T-helper 17 cell (primary cell): ENCODE data around the gene GP9. TPM values are rescaled to one million over a fixed set of nuclear protein-coding genes. Genes with fewer than 3 reads are reported as not detected.
A peak's percentile ranks its signal among the peaks of the same experiment; 100 is the strongest.

Experiments
- ATAC-seq: fragments of 150-1000 bp; cut with Tn5 transposase; 2 replicates; pipeline ENCODE4 v1.10.0; 2021; ENCODE audit warnings: mild to moderate bottlenecking, moderate library complexity
- DNase-seq, 3 donors: peaks; one replicate each; pipeline versions ENCODE4 v3.0.0 to v3.0.0-alpha.2; 2020 to 2021
- H3K9me3 ChIP-seq: one replicate; pipeline ENCODE4 v1.7.0; 2013; ENCODE audit warnings: low read length, mild to moderate bottlenecking; ENCODE audit not compliant: control insufficient read depth, poor library complexity, severe bottlenecking
- H3K27ac Mint-ChIP-seq: one replicate; pipeline ENCODE4 v1.8.0; 2022; ENCODE audit warnings: mild to moderate bottlenecking, moderate library complexity, mixed read lengths
- H3K27me3 Mint-ChIP-seq: one replicate; pipeline ENCODE4 v1.8.0; 2022; ENCODE audit warnings: mixed read lengths
- H3K36me3 Mint-ChIP-seq: one replicate; pipeline ENCODE4 v1.8.0; 2022; ENCODE audit warnings: low read depth, mixed read lengths
- H3K4me1 Mint-ChIP-seq: one replicate; pipeline ENCODE4 v1.8.0; 2022; ENCODE audit warnings: mild to moderate bottlenecking, mixed read lengths
- H3K4me3 Mint-ChIP-seq: one replicate; pipeline ENCODE4 v1.8.0; 2022; ENCODE audit warnings: mild to moderate bottlenecking, moderate library complexity, mixed read lengths
- total RNA-seq, 4 donors: library from RNA in 2 of 4; stranded (reverse) in 2 of 4; gene quantifications; one replicate each; pipeline ENCODE4 v1.2.3 and lab custom pipeline; 2022 to 2026

GP9 gene
- total RNA-seq, 2 donors from 2014 or later: 3.8 to 68.5 TPM

DNA sequence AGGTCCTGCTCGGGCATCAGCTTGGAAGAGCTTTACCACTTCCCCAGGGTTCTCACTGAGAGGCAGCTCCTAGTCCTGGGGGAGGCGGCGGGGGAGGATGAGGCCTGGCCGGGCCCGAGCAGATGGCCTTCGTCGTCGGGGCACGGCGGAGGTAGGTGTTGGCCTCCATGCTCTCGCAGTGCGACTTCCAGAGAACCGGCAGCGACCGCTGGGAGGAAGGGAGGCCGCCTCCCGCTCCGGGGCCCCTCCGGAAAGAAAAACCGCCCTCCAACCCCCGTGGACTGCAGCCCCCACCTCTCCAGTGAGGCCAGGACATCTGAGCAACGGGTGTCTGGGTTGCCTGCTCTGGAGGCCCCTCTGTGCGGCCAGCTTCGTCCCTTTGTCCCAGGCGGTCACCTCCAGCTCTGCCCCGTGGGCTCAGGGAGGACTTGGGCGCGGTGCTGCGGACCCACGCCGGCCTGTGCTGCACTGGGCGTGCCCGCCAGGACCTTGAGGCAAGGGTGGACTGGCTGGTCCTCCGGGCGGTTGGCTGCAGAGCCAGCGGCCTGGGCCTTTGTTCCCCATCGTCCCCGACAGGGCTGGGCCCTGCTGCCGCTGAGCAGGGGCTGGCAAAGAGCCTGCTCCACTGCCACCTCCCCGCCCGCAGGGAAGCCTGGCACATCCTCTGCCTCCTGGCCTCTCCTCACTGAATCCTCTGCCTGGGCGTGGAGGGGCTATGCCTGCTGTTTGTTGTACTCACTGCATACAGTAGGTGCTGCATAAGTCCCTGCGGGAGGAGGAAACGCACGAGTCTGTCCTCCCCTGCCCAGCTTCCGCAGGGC is 13.6 kb upstream of the GP9 start:
- no peaks in the 10 kb centered on the region for H3K9me3 ChIP-seq
- H3K27me3 Mint-ChIP-seq: peaks cover 9% of the 10 kb centered on the region
- H3K4me3 Mint-ChIP-seq: peak overlapping the region; percentile 77
- DNase-seq (no peak), ATAC-seq (no peak)
- no peak overlapping the region for H3K27ac Mint-ChIP-seq
- H3K4me1 Mint-ChIP-seq: peaks cover 5% of the 10 kb centered on the region
- peaks cover 6% of the 10 kb centered on the region for H3K36me3 Mint-ChIP-seq

DNA sequence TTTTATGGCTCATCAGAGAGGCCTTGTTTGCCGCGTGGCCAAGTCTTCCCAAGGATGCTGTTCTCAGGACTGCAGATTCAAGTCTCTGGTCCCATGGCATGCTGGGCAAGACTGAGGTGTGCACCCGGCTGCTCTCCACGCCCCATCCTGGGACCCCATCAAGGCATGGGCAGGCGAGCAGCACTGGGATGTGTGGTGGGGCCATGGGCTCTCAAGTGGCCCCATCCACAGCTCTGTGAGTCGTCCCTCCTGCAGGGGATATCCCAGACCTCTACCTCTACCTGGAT is 13.1 kb upstream of the GP9 start:
- no peak for ATAC-seq
- no peaks in the 10 kb centered on the region for H3K9me3 ChIP-seq
- Mint-ChIP-seq H3K4me3 (peak overlapping the region; percentile 41), H3K27ac (no peak overlapping the region), H3K36me3 (peaks cover under 1% of the 10 kb centered on the region), H3K4me1 (peaks cover 3% of the 10 kb centered on the region), H3K27me3 (peaks cover 3% of the 10 kb centered on the region)
- DNase-seq: no peak

DNA sequence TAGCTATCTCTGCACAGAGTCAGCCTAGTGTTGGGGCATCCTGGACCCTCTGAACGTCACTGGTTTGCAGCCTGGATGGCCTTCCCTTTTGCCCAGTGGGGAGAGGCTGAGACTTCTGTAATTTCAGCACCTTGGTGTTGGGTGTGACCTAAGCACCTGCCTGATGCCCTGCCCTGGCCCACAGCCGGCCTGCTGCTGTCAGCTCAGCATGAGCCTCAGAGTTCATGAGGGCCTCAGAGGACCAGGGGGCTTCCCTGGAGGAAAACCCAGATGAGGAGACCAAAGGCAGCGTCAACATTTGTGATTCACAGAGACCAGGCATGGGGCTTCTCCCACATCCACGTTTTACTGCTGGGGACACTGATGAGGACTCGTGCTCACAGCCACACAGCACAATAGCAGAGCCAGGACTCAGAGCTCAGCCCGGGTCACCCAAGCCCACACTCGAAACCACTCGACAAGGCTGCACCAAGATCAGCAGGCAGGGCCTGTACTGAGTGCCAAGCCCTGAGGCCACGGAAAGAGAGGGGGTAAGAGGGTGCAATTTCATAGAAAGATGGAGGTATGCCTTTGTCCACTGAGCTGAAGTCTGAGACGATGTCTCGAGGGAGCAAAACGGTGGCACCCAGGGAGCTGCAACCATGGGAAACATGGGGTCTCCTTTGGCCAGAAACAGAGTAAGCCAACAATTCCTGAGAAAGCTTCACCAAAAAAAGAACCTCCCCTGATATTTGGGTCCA is 9.9 kb upstream of the GP9 start:
- H3K27ac Mint-ChIP-seq: no peak overlapping the region
- H3K36me3 Mint-ChIP-seq: no peaks in the 10 kb centered on the region
- peaks cover 3% of the 10 kb centered on the region for H3K4me1 Mint-ChIP-seq
- DNase-seq (no peak), ATAC-seq (no peak)
- no peak overlapping the region for H3K4me3 Mint-ChIP-seq
- H3K27me3 Mint-ChIP-seq: no peaks in the 10 kb centered on the region
- no peaks in the 10 kb centered on the region for H3K9me3 ChIP-seq

GRCh38 chr3:129051871-129052340 is 8.7 kb upstream of the GP9 start:
- Mint-ChIP-seq H3K27me3 (no peaks in the 10 kb centered on the region), H3K4me1 (peaks cover 5% of the 10 kb centered on the region), H3K27ac (peak overlapping the region; percentile 57), H3K36me3 (no peaks in the 10 kb centered on the region), H3K4me3 (no peak overlapping the region)
- no peak for ATAC-seq
- no peak for DNase-seq
- H3K9me3 ChIP-seq: no peaks in the 10 kb centered on the region

DNA sequence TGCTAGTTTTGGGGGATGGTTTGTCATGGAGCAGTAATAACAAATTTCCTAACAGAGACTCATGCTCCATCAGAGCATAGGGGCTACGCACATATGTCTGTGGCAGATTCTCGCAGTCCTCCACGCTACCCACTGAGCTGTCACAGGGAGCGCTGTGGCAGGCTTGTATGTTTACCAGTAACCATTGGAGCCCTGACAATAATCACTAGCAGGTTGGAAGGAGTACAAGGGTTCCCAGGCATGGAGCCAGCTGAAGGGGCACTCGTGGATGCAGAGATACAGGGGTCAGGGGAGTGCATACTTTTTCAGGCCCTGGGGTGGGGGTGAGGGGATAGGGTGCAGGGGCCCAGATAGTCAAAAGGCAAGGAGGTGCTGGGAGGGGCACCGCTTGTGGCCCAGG is 7.9 kb upstream of the GP9 start:
- Mint-ChIP-seq H3K4me3 (no peak overlapping the region), H3K4me1 (peaks cover 11% of the 10 kb centered on the region), H3K36me3 (no peaks in the 10 kb centered on the region), H3K27ac (peak overlapping the region; percentile 57), H3K27me3 (no peaks in the 10 kb centered on the region)
- no peaks in the 10 kb centered on the region for H3K9me3 ChIP-seq
- ATAC-seq (no peak), DNase-seq (no peak)

DNA sequence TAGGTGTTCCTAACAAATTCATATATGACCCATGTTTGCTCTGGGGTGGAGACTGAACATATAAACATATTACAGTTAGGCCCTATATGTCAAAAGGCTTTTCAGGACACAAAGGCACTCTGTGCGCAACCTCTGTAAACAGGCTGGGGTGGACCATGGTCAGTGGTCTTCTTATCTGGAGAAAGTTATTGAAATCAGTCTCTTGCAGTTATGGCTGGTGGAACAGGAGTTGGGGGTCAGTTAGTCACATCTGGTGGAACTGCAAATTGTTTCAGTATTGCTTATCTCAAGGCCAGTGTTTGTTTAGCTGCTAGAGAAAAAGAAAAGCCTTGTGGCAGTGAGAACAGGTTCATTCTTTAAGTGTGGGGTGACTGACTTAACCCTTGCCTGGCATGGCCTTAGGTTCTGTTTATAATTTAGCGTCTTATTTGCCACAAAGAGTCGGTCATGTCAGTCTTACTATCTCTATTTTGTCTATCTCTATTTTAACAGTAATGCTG is 5.9 kb upstream of the GP9 start:
- no peaks in the 10 kb centered on the region for H3K36me3 Mint-ChIP-seq
- H3K4me3 Mint-ChIP-seq: no peak overlapping the region
- no peaks in the 10 kb centered on the region for H3K27me3 Mint-ChIP-seq
- H3K4me1 Mint-ChIP-seq: peaks cover 19% of the 10 kb centered on the region
- H3K9me3 ChIP-seq: no peaks in the 10 kb centered on the region
- ATAC-seq (no peak), DNase-seq (no peak)
- peak overlapping the region; percentile 81 for H3K27ac Mint-ChIP-seq

- H3K9me3 ChIP-seq: no peaks in the 10 kb centered on the region
- Mint-ChIP-seq H3K27me3 (no peaks in the 10 kb centered on the region), H3K4me1 (peaks cover 19% of the 10 kb centered on the region), H3K4me3 (peak overlapping the region; percentile 25), H3K36me3 (no peaks in the 10 kb centered on the region), H3K27ac (peak overlapping the region; percentile 5)
- no peak for DNase-seq
- no peak for ATAC-seq
Observed at GRCh38 chr3:129056451-129057173, 4.0 kb upstream of the GP9 start.

DNA sequence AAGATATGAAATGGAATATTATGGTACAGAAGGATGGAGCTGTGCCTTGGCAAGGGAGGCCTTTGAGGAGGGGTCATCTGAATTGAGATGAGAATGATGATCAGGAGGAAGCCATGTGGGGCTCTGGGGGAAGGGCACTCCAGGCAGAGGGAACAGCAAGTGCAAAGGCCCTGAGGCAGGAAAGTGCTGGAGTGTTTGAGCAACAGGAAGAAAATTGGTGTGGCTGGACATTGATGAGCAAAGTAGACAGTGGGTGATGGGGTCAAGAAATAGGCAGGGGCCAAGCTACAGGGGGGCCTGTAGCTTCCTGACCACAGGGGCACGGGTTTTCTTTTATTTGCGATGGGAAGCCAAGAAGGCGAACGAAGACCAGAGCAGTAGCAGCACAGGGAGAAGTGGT is 3.3 kb upstream of the GP9 start:
- H3K36me3 Mint-ChIP-seq: no peaks in the 10 kb centered on the region
- ATAC-seq: no peak
- peaks cover 19% of the 10 kb centered on the region for H3K4me1 Mint-ChIP-seq
- DNase-seq: no peak
- H3K9me3 ChIP-seq: no peaks in the 10 kb centered on the region
- peak overlapping the region; percentile 5 for H3K27ac Mint-ChIP-seq
- no peak overlapping the region for H3K4me3 Mint-ChIP-seq
- H3K27me3 Mint-ChIP-seq: no peaks in the 10 kb centered on the region

DNA sequence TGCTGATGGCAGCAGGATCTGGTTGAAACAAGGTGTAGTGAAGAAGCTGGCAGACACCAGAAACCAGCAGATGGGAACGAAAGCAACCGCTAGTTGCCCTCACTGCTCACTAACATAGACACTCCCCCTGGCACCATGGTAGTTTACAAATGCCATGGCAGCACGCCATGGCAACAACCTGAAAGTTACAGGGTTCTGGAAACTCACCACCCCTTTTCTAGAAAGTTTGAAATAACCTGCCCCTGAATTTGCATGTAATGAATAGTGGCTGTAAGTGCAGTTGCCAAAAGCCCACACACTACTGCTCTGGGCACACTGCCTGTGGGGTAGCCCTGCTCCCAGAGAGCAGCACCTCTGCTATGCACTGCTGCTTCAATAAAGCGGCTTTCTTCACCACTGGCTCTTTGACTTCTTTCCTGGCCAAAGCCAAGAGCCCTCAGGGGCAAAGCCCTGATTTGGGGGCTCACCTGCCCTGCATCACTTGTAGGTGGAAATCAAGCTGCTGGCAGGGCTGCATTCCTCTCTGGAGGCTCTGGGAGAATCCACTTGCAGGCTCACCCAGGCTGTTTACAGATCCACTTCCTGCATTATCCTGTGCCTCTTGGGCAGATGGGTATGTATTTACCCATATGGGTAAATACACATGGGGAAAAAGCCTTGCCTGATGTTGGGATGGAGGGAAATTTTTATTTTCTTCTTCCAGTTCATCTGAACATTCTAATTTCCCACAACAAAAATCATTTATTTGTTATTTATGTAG is 2.0 kb upstream of the GP9 start:
- DNase-seq: no peak
- Mint-ChIP-seq H3K27me3 (peaks cover 6% of the 10 kb centered on the region), H3K27ac (peak overlapping the region; percentile 5), H3K4me3 (no peak overlapping the region), H3K4me1 (peaks cover 18% of the 10 kb centered on the region), H3K36me3 (no peaks in the 10 kb centered on the region)
- no peaks in the 10 kb centered on the region for H3K9me3 ChIP-seq
- ATAC-seq: peak; percentile 90

DNA sequence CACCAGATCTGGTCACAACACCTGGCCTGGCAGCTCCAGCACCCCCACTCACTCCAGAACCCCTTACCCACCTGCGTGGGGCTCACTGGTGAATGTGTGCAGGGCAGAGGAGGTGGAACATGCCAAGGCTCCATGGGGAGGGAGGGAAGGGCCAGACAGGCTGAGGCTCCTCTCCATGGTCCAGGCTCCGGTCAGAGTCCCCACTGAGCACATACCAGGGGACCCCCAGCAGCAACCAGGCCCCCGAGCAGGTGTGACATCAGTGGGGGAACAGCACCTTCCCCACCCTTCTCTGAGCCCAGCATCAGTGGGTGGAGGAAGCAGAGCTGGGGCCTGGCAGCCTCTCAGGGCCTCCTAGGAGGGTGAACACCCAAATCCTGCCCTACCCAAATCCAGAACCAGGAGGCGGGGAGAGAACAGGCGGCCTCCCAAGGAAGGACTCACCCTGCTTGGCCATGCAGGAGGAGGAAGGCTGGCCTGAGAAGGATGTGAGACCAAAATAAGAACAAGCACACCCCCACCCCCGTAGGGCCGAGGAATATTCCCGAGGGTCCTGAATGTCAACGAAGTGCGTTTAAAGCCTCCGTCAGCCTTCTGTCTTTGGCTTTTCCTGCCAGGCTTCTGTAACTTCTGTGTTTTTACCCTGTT is 1.1 kb upstream of the GP9 start:
- no peak overlapping the region for H3K27ac Mint-ChIP-seq
- H3K27me3 Mint-ChIP-seq: peaks cover 6% of the 10 kb centered on the region
- no peak for ATAC-seq
- no peak overlapping the region for H3K4me3 Mint-ChIP-seq
- H3K9me3 ChIP-seq: no peaks in the 10 kb centered on the region
- peaks cover 15% of the 10 kb centered on the region for H3K4me1 Mint-ChIP-seq
- DNase-seq: no peak
- H3K36me3 Mint-ChIP-seq: no peaks in the 10 kb centered on the region

- no peak overlapping the region for H3K4me3 Mint-ChIP-seq
- peaks cover 15% of the 10 kb centered on the region for H3K4me1 Mint-ChIP-seq
- no peaks in the 10 kb centered on the region for H3K9me3 ChIP-seq
- H3K27me3 Mint-ChIP-seq: peaks cover 12% of the 10 kb centered on the region
- ATAC-seq (no peak), DNase-seq (no peak)
- no peak overlapping the region for H3K27ac Mint-ChIP-seq
- H3K36me3 Mint-ChIP-seq: peaks cover 4% of the 10 kb centered on the region
Observed at GRCh38 chr3:129061023-129061887, 676 bp downstream of the GP9 start.
